Skeletal muscle cell (primary cell): ENCODE data around the gene HDAC7.

Experiments
- DNase-seq: peaks from one replicate; pipeline ENCODE4 v3.0.0-alpha.2; 2010; ENCODE audit warnings: low read depth
- H3K4me3 ChIP-seq: 2 replicates; pipeline ENCODE4 v1.5.1; 2011; ENCODE audit warnings: low read depth, mild to moderate bottlenecking, control low read depth, low read length, moderate library complexity

The HDAC7 gene

DNA sequence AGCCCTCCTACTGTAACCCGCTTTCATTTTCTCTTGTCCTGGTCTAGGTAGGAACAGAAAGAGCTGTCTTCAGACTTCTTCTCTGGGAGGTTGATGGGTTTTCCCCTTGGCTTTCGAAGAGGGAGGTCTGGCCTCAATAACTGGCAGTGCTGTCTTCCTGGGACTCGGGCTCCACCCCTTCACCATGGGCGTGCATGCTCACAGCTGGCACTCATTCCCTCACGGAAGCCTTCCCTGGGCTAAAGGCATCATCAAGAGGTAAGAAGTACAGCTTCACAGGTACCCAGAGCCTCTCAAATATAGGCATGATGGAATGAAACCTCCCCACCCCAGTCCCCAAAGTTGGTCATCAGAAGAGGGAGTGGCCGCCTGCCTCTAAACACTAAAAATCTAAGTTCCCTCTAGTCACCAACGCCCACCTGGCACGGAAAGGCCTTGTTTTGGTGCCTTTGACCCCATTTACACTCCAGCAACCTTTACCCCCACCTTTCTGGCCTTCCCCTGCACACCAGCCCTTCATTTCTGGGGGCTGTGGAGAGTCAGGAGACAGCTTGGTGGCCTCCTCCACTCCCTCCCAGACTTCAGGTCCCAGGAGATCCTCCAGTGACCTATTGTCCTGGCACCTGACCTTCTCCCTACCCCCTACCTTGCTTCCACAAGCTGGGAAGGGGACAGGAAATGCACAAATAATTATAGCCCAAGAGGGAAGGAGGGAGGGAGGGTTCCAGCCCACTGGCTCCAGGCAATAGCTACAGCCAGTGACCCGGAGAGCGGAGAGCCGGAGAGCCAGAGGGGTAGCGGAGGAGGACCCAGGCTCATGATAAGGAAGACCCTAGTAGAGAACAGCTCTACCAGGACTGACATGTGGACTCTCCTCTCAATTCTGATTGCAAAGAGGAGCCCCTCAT, 63.8 kb downstream of the HDAC7 start:
- no peak overlapping the region for H3K4me3 ChIP-seq
- DNase-seq: no peak

DNA sequence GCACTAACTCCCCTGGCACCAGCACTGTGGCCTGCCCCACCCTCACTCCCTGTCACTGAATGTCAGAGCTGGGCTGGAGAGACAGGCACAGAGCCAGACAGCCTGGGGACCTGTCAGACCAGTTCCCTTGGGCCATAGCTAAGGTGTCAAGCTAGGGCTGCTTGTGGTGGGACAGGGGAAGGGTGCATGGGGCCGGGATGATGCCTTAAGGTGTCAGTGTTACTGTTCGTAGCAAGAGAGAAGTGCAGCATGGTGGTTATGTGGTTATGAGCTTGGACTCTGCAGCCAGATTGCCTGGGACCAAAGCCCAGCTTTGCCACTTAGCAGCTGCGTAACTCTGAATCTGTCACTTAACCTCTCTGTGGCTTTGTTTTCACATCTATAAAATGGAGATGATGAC, 64.8 kb downstream of the HDAC7 start:
- DNase-seq: no peak
- H3K4me3 ChIP-seq: no peak overlapping the region

DNA sequence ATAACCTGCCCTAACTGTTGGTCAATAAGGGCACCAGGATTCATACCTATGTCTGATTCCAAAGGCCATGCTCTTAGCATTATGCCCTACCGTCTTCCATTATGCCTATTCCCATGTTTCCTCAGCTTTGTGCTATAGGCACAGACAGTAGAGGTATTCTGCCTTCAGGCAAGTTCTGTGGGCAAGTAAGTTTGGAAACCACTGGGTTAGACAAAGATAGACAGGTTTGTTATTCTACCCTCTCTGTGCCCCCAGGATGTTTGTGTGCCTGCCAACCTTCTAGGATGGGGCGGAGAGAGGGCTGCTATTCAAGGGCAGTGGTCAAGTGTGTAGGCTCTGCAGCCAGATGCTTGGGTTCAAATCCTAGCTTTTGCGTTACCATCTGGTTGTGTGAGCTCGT, 65.6 kb downstream of the HDAC7 start:
- no peak for DNase-seq
- H3K4me3 ChIP-seq: no peak overlapping the region

DNA sequence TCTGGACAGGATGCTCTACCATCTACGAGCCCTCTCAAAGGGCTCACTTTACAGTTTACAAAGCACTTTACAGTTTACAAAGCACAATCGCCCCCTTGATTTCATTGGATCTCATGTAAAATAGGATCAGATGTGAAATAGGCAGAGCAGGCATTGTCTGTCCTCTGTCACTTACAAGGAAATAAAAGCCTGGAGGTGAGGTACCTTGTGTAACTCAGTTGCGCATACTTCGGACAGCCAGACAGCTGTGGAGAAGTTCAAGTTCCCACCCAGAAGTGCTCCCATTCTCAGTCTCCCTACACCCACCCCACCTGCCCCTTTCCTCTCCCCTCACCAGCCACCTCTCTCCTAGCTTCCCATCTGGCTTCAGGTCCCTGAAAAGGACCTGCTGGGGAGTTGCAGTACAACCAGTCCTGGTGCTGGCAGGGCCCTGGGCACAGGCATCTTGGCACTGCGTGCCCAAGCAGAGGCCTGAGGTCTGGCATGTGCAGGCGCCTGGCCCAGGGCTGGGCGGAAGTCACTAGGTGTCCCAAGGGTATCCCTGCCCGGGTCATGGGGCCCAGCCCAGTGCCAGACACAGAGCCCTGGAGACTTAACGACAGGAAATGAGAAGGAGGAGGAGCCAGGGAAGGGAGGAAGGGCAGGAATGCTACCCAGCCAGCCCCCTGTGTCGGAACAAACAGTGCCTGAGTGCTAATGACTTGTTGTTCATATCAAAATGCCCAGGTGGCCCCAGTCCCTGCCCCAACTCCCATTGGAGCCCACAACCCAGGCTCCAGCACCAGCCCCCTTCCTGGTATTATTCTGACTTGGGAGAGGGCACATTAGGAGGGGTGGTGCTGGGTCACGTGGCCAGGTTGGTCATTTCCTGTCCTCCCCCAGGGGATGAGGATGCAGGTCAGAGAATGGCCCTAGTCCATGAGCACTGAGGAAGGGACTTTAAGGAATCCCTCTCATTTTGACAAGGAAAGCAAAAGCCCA, 66.4 kb downstream of the HDAC7 start:
- no peak overlapping the region for H3K4me3 ChIP-seq
- DNase-seq: no peak

DNA sequence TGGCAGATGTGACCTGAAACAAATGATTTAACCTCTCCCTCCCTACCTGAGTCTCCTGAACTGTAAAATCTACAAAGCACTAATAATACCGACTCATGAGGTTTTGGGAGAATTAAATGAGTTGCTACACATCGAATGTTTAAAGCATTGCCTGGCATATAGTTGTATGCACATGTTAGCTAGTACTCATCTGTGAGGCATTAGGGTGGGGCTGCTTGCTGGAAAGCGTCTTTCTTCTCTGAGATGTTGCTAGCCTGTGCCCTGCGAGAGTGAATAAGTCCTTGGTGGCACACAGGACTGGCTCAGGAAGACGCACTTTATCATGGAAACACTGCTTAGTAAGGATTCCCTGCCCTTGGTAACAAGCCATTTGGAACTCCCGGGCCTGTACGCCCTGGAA, 67.2 kb downstream of the HDAC7 start:
- no peak overlapping the region for H3K4me3 ChIP-seq
- DNase-seq: no peak

DNA sequence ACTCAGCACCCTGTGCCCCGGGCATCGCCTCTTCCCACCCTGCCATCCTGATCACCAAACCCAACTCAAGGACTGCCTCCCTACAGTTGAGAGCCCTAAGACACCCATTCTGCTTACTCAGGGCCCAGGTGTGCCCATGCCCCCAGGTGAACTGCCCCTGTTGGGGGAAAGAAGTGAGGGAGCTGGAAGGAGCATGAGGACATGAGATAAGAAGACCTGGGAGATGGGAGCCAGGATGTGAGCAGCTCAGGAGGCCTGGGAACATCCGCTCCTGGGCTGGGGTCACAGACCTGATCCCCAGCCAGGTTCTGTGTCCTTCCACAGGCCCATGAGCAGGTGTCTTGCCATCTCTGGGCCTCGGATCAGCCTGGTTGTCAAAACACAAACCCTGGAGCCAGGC, 67.6 kb downstream of the HDAC7 start:
- DNase-seq: no peak
- no peak overlapping the region for H3K4me3 ChIP-seq

DNA sequence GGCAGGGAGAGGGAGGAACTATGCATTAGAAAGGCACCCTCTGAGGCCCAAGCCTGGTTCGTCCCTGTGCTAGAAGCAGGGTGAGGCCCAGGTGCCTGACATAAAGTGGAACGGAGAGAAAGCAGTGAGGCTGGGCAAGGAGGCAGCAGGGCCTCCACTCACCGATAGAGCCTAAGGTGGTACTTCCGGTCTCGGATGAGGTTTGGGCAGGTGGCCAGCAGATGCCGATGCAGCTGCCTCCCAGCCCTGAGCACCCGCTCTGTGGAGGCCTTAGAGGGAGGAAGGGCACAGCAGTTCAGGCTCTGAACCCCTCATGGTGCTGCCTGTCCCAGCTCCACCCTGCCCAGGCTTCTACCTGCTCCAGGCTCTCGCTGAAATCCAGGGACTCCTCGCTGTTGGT, 68.1 kb downstream of the HDAC7 start:
- DNase-seq: no peak
- no peak overlapping the region for H3K4me3 ChIP-seq

DNA sequence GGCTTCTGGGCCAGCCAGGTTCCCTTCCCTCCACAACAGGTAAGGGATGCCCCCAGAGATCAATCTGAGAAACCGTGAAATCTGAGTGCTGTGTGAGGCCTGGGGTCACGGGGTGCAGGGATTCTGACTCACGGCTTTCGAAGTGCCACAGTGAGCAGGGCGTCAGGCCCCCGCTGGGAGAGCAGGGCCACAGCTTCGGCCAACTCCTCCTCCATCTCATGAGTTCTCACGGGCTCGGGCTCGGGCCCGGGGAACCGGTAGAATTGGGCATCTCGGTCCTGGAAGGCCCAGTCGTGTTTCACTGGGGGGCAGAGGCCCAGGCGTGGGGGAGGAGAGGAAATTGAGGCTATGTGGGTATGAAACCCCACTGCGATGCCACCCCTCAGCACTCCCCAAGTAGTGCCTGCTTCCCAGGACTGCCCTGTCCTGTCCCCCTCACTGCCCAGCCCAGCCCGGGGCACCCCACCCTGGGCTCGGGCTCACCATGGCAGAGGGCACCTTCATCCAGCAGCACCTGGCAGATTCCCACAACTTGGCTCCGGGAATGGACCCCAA, 68.7 kb downstream of the HDAC7 start:
- no peak overlapping the region for H3K4me3 ChIP-seq
- DNase-seq: no peak

DNA sequence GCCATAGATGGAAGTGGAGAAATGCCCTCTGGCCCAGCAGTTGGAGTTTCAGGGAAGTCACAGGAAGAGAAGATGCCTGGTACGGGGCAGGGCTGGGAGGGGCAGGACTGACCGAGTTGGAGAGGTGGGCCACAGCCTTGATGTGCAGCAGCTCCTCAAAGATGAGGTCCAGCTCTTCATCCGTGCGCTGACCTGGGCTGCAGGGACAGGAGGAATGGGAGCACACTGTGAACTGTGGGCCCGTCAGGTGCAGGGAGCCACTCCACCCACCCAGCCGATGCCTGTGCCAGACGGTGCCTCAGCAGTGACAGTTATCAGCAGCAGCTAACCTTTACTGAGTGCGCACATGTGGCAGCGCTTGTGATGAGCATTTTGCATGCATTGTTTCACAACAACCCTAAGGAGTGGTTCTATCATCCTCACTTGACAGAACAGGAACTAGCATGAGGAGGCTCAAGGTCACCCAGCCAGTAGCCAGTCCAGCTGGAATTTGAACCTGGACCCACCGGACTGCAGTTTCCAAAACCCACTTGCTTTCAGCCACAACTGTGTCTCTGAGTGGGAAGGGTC, 69.4 kb downstream of the HDAC7 start:
- no peak overlapping the region for H3K4me3 ChIP-seq
- DNase-seq: no peak

DNA sequence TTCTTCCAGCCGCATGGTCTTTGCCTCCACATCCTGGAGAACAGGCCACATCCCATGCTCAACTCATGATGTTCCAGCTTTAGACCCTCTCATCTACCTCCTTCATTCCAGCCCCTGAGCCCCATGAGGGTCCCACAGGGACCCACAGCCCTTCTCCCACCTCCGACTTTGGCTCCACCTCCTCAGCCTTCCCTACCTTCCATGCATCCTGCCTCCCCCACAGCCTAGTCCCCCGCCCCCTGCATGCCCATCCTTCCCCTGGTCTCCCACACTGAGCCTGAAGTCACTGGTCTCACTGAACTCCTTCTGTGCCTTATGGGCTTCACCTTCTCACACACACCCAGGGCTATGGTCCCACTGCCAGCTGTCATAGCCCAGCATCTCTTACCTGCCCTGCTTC, 70.8 kb downstream of the HDAC7 start:
- H3K4me3 ChIP-seq: no peak overlapping the region
- DNase-seq: no peak

DNA sequence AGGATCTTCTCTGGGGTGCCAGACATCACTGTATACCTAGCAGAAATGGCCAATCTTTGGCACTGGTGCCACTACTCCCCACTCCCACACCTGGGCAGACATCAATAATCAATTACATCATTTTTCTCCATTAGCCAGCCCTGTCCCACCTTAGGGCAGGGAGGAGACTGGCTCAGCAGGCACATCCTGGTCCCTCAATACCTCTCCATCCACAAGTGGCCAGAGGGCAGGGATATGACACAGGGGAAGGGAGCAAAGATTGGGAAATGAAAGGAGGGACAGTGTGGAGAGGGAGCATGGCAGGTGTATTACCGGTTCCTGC, 71.2 kb downstream of the HDAC7 start:
- no peak for DNase-seq
- no peak overlapping the region for H3K4me3 ChIP-seq

DNA sequence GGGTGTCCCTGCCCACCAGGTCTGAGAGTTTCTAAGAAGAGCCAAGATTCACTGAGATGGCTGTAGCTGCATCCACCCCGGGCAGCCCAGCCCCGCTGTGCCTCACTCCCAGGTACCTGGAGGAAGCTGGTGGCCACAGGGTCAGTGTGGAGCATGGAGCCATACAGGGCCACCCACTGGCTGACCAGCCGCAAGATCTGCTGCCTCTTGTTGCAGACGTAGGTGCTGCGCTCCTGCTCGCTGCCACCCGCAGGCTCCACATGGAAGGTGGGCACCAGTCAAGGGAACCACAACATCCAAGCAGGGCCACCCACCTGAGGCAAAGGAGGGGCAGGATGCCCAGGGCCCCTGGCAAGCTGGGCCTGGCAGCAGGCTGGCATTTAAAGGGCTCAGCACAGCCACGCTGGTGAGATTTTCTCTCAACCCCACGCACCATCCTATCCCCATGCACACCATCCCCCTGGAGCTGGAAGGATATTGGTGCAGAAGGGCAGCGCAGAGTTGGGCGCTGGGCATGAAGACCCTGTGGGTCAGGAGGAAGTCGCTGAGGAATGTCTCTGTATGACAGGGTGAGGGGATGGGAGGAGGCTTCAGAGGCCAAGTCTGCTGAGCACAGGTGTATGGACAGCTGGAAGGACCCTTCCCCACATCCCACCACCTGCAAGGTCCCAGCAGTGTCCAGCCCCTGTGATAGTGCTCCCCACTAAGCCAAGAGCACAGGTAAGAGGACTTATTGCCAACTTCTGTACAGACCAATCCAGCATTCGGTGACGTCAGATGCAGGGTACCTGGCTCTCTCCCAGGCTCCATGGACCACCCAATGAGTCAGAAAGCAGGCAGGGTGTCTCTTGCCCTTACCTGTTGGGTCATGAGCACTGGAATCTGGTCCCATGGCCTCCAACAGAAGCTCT, 71.9 kb downstream of the HDAC7 start:
- no peak for DNase-seq
- H3K4me3 ChIP-seq: no peak overlapping the region

DNA sequence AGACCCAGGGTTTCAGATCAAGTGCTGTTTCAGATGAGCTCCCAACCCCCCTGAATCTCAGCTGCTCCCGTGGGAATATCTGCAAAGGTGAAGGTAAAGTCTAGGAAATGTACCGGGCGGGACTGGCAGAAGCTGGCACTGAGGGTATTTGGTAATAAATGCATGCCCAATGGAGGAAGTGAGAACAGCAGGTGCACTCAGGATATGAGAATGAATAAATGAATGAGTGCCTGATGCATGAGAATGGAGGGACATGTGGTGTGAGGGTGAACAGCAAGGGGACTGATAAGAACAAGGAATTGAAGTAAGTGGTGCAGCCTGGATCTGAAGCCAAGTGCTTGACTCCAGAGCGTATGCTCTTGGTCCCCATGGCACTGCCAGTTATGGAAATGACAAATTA, 72.6 kb downstream of the HDAC7 start:
- DNase-seq: no peak
- H3K4me3 ChIP-seq: no peak overlapping the region

DNA sequence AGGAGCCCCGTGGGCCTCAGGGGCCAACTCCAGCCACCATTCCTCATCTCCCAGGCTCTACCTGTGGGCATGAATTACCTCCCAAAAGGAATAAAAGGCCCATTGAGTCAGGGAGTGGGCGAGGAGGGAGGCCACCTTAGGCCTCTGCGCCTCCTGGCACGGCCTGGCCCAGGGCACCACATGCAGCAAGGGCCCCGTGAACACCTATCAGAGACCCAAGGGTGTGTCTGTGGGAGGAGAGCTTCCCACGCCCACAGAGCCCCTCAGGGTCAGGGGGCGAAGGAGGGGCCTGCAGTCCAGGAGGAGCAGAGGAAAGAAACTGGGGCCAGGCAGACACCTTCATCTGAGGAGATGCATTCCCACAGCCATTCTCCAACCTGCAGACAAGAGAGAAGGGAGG, 73.2 kb downstream of the HDAC7 start:
- no peak overlapping the region for H3K4me3 ChIP-seq
- DNase-seq: no peak

DNA sequence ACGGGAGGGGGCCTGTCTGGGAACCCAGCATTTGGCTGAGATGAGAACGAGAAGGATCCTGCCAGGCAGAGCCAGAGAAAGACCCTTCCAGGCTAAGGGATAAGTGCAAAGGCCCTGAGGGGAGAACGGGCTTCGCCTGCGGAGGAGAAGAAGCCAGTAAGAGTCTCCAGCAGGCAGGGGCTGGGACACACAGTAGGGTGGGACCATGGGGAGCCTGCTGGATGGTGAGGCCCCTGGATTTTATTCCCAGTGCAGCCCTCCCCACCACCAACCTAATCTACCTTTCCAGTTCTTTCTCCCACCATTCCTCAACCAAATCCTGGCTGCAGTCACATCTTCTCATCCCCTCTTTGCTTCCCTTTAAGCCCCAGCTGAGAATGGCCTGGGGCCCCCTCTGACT, 73.6 kb downstream of the HDAC7 start:
- no peak for DNase-seq
- no peak overlapping the region for H3K4me3 ChIP-seq

DNA sequence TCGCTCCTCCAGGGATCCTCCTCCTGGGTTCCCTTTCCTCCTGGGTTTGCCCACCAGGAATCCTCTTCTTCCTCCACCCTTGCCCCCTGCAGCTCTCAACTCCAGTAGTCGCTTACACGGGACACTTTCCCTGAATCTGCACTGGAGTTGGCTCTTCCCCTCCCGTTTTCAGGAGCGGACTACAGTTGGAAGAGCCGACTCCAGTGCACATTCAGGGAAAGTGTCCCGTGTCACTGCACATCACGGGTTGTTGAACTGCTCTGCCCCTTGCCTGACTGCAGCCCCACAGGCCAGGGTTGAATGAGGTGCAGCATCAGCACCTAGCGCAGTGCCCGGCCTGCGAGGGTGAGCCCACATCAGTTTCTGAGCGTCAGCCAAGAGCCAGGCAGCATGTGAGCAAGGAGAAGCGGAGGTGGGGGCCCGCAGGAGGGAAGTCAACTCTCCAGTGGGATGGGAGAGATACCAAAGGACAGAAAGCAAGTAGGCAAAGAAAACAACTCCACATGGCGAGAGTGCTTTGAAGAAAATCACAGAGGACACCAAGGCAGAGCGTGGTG, 74.1 kb downstream of the HDAC7 start:
- H3K4me3 ChIP-seq: no peak overlapping the region
- DNase-seq: no peak

DNA sequence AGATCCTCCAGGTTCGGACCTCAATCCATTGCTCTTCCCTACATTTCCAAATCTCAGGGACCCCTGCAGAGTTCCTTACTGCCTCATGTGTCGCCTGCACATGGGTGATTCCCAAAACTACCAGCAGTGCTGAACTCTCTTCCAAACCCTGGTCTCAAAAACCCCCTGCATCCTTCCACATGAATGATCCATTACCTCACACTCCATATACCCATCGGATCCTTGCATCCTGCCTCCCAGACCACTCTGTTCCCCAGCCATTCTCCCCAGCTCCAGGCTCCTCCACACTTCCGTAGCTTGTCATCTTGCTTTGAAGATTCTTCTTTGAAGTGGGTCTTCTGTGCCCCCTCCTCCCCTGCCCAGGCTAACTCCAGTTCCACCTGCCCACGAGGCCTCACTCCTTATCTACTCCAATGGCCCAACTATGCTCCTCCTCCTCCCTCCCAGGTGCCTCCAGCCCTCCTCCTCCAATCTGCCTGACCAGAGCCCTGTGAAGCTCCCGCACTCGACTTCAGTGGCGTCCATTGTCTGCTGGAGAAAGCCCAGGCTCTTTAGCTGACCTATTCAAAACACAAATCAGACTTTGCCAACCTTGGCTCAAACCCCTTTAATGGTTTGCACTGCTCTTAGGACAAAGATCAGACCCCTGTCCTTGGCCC, 74.8 kb downstream of the HDAC7 start:
- H3K4me3 ChIP-seq: no peak overlapping the region
- no peak for DNase-seq

DNA sequence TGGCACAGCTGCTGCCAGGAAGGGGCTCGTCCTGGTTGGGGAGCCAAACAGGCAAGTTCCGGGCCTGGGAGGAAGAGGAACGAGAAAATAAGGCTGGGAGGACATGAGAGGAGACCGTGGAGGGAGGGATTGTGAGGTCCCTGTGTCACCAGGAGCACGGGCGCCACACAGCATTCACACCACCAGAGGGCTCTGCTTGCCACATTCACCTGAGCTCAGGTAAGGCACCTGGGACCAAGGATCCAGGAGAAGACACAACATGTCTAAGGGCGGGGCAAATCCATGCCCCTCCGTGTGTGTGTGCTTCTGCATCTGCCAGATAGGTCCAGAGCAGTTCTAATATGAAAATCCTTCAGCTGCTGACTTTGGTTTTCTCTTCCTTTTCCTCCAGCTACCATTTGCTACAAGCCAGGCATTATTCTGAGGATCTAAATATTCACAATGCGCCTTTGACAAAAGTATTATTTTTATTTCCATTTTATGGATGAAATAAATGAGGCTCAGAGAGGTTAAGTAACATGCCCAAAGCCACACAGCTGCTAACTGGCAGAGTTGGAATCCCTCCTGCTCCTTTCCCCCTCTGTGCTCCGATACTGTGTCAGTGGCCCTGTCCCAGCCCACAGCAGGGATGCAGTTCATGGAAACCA, 75.6 kb downstream of the HDAC7 start:
- DNase-seq: no peak
- no peak overlapping the region for H3K4me3 ChIP-seq
